Measurements from ENCODE around the gene RGPD8. TPM values are rescaled to one million over a fixed set of nuclear protein-coding genes. Genes with fewer than 3 reads are reported as not detected.

The RGPD8 gene
- total RNA-seq, 1 experiment from 2014 or later: 9.7 TPM

DNA sequence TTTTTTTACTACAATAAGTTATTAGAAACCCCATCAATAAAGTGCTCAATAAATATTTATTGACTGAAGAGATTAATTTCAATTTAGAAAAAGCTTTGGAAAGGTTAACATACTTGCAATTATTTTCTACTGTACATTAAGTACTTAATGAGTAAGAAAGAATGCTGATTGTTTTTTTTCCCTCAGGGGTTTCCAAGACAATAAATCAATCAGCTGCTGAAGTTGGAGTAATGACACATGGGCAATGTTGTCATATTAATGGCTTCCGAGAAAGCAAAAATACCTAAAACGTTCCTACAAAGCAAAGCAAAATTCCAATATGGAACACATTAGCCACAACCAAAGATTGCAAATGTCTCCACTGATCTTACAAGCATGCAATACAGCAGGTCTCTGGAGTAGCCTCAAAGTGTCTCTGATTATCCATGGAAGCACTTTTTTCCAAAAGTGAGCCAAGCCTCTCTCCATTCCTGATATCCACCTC lies 91.3 kb downstream of the RGPD8 start:
- no peak for DNase-seq (ENCODE audit: low spot score)
- in situ Hi-C loops (cut with HindIII; ENCODE audit: low sequenced_read_pairs): no loop called here

DNA sequence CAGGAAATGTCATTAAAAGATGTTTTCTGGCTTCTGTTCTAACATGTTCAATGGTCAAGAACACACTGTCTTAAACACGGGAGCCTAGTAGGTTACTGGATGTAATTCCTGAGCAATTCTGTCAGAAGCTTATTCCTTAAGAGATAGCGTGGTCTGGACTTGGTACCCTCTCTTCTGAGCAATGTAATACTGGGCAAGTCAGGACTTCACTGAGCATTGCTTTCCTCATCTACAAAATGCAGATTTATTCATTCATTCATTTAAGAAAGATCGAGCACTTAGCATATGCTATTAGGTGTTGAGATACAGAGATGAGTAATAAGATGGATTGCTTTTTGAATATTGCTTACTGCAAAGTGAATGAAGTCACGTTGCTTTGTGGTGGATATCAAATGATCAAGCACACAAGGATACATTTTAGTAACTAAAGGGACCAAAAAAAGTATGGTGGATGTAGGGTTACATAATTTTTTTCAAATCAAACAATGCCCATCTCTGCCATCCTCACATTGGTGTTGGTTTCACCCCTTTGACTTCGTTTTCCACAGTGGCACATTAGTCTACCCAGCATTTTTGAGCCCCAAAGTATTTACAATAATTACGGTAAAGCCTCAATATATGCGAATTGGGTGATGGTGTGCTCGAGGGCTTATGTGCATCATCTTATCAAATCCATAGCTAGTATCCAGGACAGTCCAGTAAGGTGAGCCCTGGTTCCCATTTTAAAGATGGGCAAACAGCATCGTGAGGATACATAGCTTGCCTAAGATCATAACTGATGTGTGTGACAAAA lies 92.8 kb downstream of the RGPD8 start:
- in situ Hi-C loops (cut with HindIII; ENCODE audit: low sequenced_read_pairs): no loop called here
- DNase-seq (ENCODE audit: low spot score): no peak

- in situ Hi-C loops (cut with HindIII; ENCODE audit: low sequenced_read_pairs): no loop called here
- DNase-seq (ENCODE audit: low spot score): no peak
Observed at GRCh38 chr2:112339986-112340385, 93.5 kb downstream of the RGPD8 start.

DNA sequence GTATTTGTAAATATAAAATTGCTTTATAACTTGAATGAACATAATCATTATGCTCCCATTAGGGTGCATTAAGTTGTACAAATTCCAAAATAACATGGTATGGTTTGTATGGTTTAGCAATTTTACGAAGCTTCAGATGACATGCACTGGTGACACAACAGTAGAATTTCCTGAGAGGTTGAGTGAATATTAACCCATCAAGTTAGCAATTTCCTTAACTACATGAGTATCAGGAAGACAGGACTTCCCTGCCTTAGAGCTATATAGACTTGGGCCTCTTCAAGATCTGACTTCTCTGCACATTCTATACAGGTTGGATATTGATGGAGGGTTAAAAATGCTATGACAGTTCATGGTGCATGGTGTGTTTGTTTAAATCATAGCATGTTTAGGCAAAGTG lies 97.8 kb downstream of the RGPD8 start:
- DNase-seq (ENCODE audit: low spot score): no peak
- in situ Hi-C loops (cut with HindIII; ENCODE audit: low sequenced_read_pairs): no loop called here

- in situ Hi-C loops (cut with HindIII; ENCODE audit: low sequenced_read_pairs): no loop called here
- no peak for DNase-seq (ENCODE audit: low spot score)
Observed at GRCh38 chr2:112332123-112332696, 101.2 kb downstream of the RGPD8 start.

GRCh38 chr2:112322919-112323318 lies 110.5 kb downstream of the RGPD8 start:
- in situ Hi-C loops (cut with HindIII; ENCODE audit: low sequenced_read_pairs): no loop called here
- DNase-seq (ENCODE audit: low spot score): no peak

GRCh38 chr2:112321375-112322320 lies 111.8 kb downstream of the RGPD8 start:
- in situ Hi-C loops (cut with HindIII; ENCODE audit: low sequenced_read_pairs): no loop called here
- no peak for DNase-seq (ENCODE audit: low spot score)

Other genes with a start within 250 kb of the RGPD8 start
- gene ZC3H8, start 178.6 kb downstream of the RGPD8 start, total RNA-seq (2014; rRNA removed; shearing (Covaris generic)): 3.7 and 3.8 TPM in 2 replicates
- 0.98 and 1.7 TPM in 2 replicates for gene ZC3H6, start 158.0 kb downstream of the RGPD8 start, total RNA-seq (2014; rRNA removed; shearing (Covaris generic))
- 85.4 and 96.2 TPM in 2 replicates for gene TTL, start 48.5 kb upstream of the RGPD8 start, total RNA-seq (2014; rRNA removed; shearing (Covaris generic))
- gene POLR1B, start 108.8 kb upstream of the RGPD8 start, total RNA-seq (2014; rRNA removed; shearing (Covaris generic)): 26.3 and 44.3 TPM in 2 replicates
- 10.8 and 19.2 TPM in 2 replicates for gene CHCHD5, start 151.0 kb upstream of the RGPD8 start, total RNA-seq (2014; rRNA removed; shearing (Covaris generic))
- gene SLC20A1, start 212.3 kb upstream of the RGPD8 start, total RNA-seq (2014; rRNA removed; shearing (Covaris generic)): 81.9 and 125 TPM in 2 replicates